Measurements from ENCODE around the gene TCP1.

- no peak for TF ChIP-seq POLR2AphosphoS5 (IDR thresholded peaks at IDR 0.05; ENCODE audit: borderline replicate concordance, low read depth, low read length)
- no peak for TF ChIP-seq EZH2 (IDR thresholded peaks at IDR 0.05)
These were observed 34.2 kb downstream of the TCP1 start for GRCh38 chr6:159754959-159755914.
